T-helper 17 cell (primary cell): ENCODE data around the gene DCST1. TPM values are rescaled to one million over a fixed set of nuclear protein-coding genes. Genes with fewer than 3 reads are reported as not detected.

ENCODE experiments used
- ATAC-seq: fragments of 150-1000 bp; cut with Tn5 transposase; 2 replicates; pipeline ENCODE4 v1.10.0; 2021; ENCODE audit warnings: mild to moderate bottlenecking, moderate library complexity
- DNase-seq, 3 donors: peaks; one replicate each; pipeline versions ENCODE4 v3.0.0 to v3.0.0-alpha.2; 2020 to 2021
- H3K9me3 ChIP-seq: one replicate; pipeline ENCODE4 v1.7.0; 2013; ENCODE audit warnings: low read length, mild to moderate bottlenecking; ENCODE audit not compliant: control insufficient read depth, poor library complexity, severe bottlenecking
- H3K27ac Mint-ChIP-seq: one replicate; pipeline ENCODE4 v1.8.0; 2022; ENCODE audit warnings: mild to moderate bottlenecking, moderate library complexity, mixed read lengths
- H3K27me3 Mint-ChIP-seq: one replicate; pipeline ENCODE4 v1.8.0; 2022; ENCODE audit warnings: mixed read lengths
- H3K36me3 Mint-ChIP-seq: one replicate; pipeline ENCODE4 v1.8.0; 2022; ENCODE audit warnings: low read depth, mixed read lengths
- H3K4me1 Mint-ChIP-seq: one replicate; pipeline ENCODE4 v1.8.0; 2022; ENCODE audit warnings: mild to moderate bottlenecking, mixed read lengths
- H3K4me3 Mint-ChIP-seq: one replicate; pipeline ENCODE4 v1.8.0; 2022; ENCODE audit warnings: mild to moderate bottlenecking, moderate library complexity, mixed read lengths
- total RNA-seq, 4 donors: library from RNA in 2 of 4; stranded (reverse) in 2 of 4; gene quantifications; one replicate each; pipeline ENCODE4 v1.2.3 and lab custom pipeline; 2022 to 2026

Gene DCST1
- total RNA-seq, 2 donors from 2014 or later = 0.23 to 0.57 TPM

GRCh38 chr1:155076371-155076770 lies 42.7 kb downstream of the DCST1 start:
- Mint-ChIP-seq H3K4me1 (peaks cover 40% of the 10 kb centered on the region), H3K27ac (no peak overlapping the region), H3K4me3 (no peak overlapping the region), H3K27me3 (peaks cover 15% of the 10 kb centered on the region), H3K36me3 (peaks cover under 1% of the 10 kb centered on the region)
- ATAC-seq (no peak), DNase-seq (no peak)
- H3K9me3 ChIP-seq = no peaks in the 10 kb centered on the region

DNA sequence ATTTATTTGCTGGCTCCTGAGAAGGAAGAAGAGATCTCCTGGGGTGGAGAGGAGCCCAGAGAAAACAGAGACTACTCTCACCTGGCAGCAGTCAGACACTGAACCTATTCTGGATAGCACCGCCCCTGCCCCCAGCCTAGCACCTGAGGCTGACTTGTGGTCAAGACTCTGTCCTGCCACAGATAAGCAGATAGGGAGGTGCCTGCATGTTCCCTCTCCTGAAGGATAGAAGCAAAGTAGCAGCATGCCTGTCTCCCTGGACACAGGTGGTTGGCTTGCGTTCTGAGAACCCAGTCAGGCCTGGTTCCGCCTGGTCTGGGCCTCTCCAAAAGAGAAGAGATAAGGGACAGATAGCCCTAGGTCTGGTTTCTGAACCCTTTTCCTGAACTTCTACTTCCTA lies 43.7 kb downstream of the DCST1 start:
- Mint-ChIP-seq H3K36me3 (peaks cover 4% of the 10 kb centered on the region), H3K4me3 (peak overlapping the region; percentile 76), H3K27me3 (peaks cover 25% of the 10 kb centered on the region), H3K27ac (no peak overlapping the region), H3K4me1 (peaks cover 38% of the 10 kb centered on the region)
- no peaks in the 10 kb centered on the region for H3K9me3 ChIP-seq
- DNase-seq = no peak
- no peak for ATAC-seq

DNA sequence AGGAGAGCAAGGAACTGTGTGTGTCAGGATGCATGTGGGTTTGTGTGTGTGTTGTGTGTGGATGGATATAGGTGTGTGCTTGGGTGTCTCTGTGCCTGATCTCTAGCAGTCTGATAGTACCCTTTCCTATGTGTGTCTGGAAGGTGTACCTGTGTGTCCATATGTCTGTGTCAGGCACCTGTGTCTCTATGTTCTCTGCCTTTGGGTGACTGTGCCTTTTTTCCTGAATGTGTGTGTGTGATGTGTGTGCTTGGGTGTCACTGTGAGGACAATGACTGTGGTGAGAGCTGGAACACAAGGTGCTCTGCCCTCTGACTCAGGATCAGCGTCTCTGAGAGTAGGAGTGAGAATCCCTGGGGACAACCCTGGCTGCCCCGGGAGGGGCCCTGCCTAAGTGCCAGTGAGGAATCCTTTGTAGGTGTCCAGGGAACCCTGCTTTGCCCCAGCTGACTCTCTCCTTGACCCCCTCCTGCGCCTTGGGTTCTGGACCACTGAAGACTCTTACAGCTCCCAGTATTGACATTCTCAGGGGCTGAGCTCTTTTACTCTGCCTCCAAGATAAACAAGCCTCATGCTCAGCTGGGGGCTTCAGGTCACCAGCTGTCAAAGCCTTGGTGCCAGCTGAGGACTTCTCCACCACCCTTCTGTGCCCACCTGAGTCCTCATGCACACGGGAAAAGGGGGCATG lies 44.3 kb downstream of the DCST1 start:
- peak overlapping the region; percentile 66 for H3K27ac Mint-ChIP-seq
- H3K27me3 Mint-ChIP-seq = peaks cover 26% of the 10 kb centered on the region
- H3K4me3 Mint-ChIP-seq = peak overlapping the region; percentile 76
- no peaks in the 10 kb centered on the region for H3K9me3 ChIP-seq
- H3K4me1 Mint-ChIP-seq = peaks cover 36% of the 10 kb centered on the region
- no peak for DNase-seq
- peaks cover 4% of the 10 kb centered on the region for H3K36me3 Mint-ChIP-seq
- no peak for ATAC-seq

DNA sequence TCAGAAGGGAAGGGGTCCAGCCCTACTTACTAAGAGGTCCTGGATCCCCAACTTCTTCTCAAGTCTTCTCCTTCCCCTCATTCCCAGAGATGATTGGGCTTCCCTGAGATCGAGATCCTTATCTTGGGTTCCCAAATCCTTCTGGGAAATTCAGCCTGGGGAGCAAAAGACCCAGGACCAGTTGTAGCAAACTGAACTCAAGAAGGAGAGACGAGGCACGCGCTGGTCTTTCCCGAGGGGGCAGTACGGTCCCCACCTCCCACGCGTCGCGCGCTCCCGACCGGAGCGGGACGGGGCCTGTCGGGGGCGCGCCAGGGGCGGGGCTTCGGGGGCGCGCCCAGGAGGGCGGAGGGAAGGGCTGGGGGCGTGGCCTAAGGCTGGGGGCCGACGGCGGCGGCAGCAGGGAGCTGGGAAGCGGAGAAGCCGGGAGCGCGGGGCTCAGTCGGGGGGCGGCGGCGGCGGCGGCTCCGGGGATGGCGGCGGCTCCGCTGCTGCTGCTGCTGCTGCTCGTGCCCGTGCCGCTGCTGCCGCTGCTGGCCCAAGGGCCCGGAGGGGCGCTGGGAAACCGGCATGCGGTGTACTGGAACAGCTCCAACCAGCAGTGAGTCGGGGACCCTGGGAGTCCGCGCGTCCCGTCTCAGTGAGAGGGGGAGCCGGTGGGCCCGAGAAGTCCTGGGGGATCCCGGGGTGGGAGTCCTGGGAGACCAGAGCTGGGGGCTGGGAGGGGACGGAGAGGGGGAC lies 45.0 kb downstream of the DCST1 start, which contains the start of gene EFNA3:
Gene EFNA3 (plus strand): TSS at position 369 of the 741 bp plus-strand sequence. CDS start 105 bp downstream, at position 474.
- H3K9me3 ChIP-seq = no peaks in the 10 kb centered on the region
- H3K4me1 Mint-ChIP-seq = peaks cover 31% of the 10 kb centered on the region

GRCh38 chr1:155079210-155079486 lies 45.5 kb downstream of the DCST1 start:
- ATAC-seq = no peak
- no peak for DNase-seq
- peaks cover 32% of the 10 kb centered on the region for H3K27me3 Mint-ChIP-seq
- peak overlapping the region; percentile 97 for H3K4me3 Mint-ChIP-seq
- peak overlapping the region; percentile 41 for H3K27ac Mint-ChIP-seq
- H3K9me3 ChIP-seq = no peaks in the 10 kb centered on the region
- H3K4me1 Mint-ChIP-seq = peaks cover 32% of the 10 kb centered on the region
- peaks cover 4% of the 10 kb centered on the region for H3K36me3 Mint-ChIP-seq

More for the DNA sequence above, 45.0 kb downstream of the DCST1 start, which contains the start of gene EFNA3:
- ATAC-seq (peak; percentile 55), DNase-seq (peak; percentile 57 to 69 (median 69))
- Mint-ChIP-seq H3K36me3 (peaks cover 4% of the 10 kb centered on the region), H3K4me3 (peak within 1 kb of the TSS; percentile 97), H3K27ac (peak within 1 kb of the TSS; percentile 66), H3K27me3 (peaks cover 27% of the 10 kb centered on the region)

DNA sequence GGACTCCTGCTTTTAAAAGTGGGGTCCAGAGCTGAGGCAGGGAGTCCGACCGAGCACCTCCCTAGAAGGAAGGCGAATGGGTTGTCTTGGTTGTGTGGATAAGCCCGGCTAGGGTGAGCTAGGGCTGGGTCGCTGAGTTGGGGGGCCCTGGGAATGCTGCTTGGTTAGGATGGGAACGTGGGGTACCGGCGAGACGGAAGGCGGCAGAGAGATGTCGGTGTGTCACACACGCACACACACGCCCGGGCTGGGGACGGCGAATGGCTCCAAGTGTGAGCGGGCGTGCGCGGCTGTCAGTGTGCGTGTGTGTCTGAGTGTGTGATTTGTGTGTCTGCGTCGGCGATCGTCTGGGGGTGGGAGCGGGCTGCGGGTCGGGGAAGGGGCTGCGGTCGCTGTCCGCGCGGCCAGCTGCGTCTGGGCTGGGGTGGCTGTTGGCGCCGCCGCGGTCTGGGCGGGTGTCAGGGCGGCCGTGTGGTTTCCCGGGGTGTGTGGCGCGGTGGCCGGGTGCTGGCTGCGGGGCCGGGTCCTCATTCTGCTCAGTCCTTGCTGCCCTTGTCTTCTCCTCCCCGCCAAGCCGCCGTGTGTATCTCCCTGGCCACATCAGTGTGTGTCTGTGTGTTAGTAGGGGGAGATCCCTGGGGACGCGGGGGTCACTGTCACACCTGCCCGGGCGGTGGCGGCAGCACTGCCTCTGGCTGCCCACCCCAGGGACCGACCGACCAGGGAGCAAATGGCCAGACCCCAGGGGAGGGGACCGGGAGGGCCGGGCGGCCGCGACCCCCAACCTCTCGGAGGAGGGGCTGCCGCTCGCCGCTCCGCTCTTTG lies 46.1 kb downstream of the DCST1 start:
- Mint-ChIP-seq H3K4me1 (peaks cover 37% of the 10 kb centered on the region), H3K27me3 (peaks cover 35% of the 10 kb centered on the region), H3K4me3 (peak overlapping the region; percentile 97)

DNA sequence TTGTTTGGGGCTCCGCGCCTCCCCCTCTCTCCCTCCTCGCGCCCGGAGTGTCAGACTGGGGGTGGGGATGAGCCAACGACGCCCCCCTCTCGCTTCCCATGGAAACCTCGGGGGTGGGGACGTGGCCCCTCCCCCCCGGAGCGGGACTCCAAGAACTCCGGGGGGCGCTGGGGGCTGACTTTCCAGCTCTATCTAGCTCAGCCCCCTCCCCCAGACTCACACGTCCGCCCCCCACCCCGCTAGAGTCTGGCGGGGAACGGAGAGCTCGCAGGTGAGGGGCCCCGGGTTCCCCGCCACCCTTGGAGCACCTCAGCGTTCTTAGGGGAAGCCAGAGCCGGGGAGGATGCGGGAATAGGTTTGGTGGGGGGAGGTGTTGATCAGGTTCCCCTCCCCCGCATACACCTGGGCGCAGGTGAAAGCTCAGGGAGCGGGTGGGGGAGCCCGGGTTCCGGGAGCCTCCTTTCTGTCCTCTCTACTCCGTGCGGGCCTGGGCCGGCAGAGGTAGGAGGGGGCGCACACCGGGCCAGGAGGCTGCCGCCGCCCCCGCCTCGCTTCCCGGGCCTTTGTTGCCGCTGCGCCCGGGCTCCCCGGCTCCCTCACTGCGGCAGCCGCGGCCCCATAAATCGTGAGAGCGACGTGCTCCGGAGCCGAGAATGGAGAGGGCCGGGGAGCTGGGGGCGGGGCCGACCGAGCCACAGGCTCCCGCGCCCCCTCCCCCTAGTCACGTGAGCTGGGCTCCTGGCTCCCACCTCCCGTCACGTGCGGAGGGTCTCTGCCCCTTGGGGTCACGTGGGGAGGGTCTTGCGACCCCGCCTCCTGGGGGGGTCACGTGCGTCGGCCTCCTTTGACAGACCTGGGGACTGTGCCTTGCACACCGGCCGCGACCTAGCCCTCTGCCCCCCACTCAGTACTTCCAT lies 46.9 kb downstream of the DCST1 start:
- DNase-seq (peak in 2 of 3 donors; percentile 44 to 46), ATAC-seq (no peak)
- Mint-ChIP-seq H3K36me3 (peaks cover 4% of the 10 kb centered on the region), H3K27me3 (peaks cover 35% of the 10 kb centered on the region), H3K4me1 (peaks cover 43% of the 10 kb centered on the region), H3K27ac (no peak overlapping the region), H3K4me3 (peak overlapping the region; percentile 97)
- H3K9me3 ChIP-seq = no peaks in the 10 kb centered on the region

More for the DNA sequence above, 46.1 kb downstream of the DCST1 start:
- no peaks in the 10 kb centered on the region for H3K9me3 ChIP-seq
- peak overlapping the region; percentile 41 for H3K27ac Mint-ChIP-seq
- H3K36me3 Mint-ChIP-seq = peaks cover 4% of the 10 kb centered on the region
- no peak for DNase-seq
- peak; percentile 24 for ATAC-seq

DNA sequence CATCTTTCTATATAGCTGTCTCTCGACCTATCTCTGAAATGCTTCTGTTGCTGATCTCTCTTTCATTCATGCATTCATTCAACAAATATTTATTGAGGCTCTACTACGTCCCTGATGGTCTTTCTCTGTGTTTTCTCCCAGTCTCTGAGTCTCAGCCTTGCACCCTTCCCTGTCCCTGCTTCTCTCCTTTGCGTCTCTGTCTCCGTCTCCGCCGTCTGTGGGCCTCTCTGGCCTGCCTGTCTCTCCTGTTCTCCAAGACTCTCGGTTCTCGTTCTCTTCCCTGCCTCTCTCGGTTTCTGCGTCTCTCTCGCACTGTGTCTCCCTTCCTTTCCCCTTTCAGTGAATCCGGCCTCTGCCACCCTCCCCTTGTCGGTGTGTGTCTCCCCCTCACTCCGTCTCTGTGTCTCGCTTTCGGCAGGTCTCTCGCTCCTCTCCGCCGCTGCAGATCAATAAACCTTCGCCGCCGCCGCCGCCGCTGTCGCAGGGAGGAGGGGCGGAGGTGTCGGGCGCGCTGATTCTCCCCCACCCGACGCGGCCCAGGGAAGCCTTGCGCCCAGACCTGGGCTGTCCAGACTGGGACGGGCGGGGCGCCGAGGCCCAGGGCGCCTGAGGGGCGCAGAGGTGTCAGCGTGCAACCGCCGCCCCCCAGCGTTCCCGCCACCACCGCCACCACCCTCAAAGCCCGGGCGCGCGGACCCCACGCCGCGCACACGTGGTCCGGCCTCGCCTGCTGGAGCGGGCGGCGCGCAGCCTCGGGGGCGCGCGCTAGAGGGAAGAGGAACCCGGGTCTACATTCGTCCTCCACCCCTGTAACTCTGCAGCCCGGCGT lies 48.1 kb downstream of the DCST1 start:
- ATAC-seq (no peak), DNase-seq (no peak)
- Mint-ChIP-seq H3K4me1 (peaks cover 49% of the 10 kb centered on the region), H3K36me3 (peaks cover 4% of the 10 kb centered on the region), H3K27ac (peak overlapping the region; percentile 78), H3K4me3 (peak overlapping the region; percentile 97), H3K27me3 (peaks cover 35% of the 10 kb centered on the region)
- no peaks in the 10 kb centered on the region for H3K9me3 ChIP-seq

- DNase-seq = no peak
- H3K4me1 Mint-ChIP-seq = peaks cover 48% of the 10 kb centered on the region
- no peaks in the 10 kb centered on the region for H3K9me3 ChIP-seq
Measured at GRCh38 chr1:155082301-155083051, 48.9 kb downstream of the DCST1 start.

DNA sequence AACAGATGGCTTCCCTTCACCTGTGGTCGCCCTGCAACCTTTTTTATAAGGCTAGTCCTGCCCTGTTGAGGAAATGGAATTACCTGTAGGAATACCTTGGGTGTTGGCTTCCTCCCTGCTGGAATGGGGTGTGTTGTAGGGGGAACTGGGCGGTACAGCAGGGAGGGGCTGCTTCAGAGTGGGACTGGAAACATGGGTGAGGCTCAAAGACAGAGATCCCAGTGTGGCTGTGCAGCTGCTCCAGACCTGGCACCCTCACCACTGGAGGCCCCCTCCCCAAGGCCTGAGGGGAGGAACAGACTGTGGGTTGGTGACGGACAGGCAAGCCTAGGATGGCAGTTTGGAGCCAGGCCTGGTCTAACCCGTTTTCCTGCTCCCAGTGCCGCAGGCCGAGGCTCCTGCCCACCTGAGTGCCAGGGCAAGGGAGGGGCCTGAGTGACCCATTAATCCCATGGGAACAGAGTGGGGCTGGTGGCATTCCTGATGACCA lies 49.5 kb downstream of the DCST1 start:
- no peak for ATAC-seq

More at GRCh38 chr1:155082301-155083051, 48.9 kb downstream of the DCST1 start:
- Mint-ChIP-seq H3K4me3 (peak overlapping the region; percentile 63), H3K36me3 (peaks cover 4% of the 10 kb centered on the region), H3K27ac (no peak overlapping the region), H3K27me3 (peaks cover 35% of the 10 kb centered on the region)
- no peak for ATAC-seq

More for the DNA sequence above, 49.5 kb downstream of the DCST1 start:
- Mint-ChIP-seq H3K4me3 (no peak overlapping the region), H3K27ac (no peak overlapping the region), H3K36me3 (peaks cover 4% of the 10 kb centered on the region), H3K4me1 (peaks cover 43% of the 10 kb centered on the region), H3K27me3 (peaks cover 30% of the 10 kb centered on the region)
- no peaks in the 10 kb centered on the region for H3K9me3 ChIP-seq
- DNase-seq = no peak
